IPS-15b (cell line): Measurements from ENCODE around the gene IBA57.

Experiments used
- H3K27me3 ChIP-seq: one replicate; pipeline ENCODE4 v1.6.1; 2013; ENCODE audit warnings: low read length; ENCODE audit not compliant: control insufficient read depth, insufficient read depth
- H3K36me3 ChIP-seq: one replicate; pipeline ENCODE4 v1.6.1; 2013; ENCODE audit warnings: low read length; ENCODE audit not compliant: control insufficient read depth, insufficient read depth
- H3K4me1 ChIP-seq: one replicate; pipeline ENCODE4 v1.6.1; 2013; ENCODE audit warnings: mild to moderate bottlenecking, low read length; ENCODE audit not compliant: control insufficient read depth, insufficient read depth
- H3K4me3 ChIP-seq: one replicate; pipeline ENCODE4 v1.5.1; 2013; ENCODE audit warnings: low read depth, low read length
- H3K9ac ChIP-seq: one replicate; pipeline ENCODE4 v1.6.1; 2013; ENCODE audit warnings: low read depth, mild to moderate bottlenecking, low read length
- H3K9me3 ChIP-seq: one replicate; pipeline ENCODE4 v1.6.1; 2013; ENCODE audit warnings: mild to moderate bottlenecking, low read length; ENCODE audit not compliant: control insufficient read depth, insufficient read depth

The IBA57 gene

GRCh38 chr1:228161362-228161761 lies 4.2 kb upstream of the IBA57 start:
- Histone ChIP-seq H3K9ac (no peak overlapping the region), H3K27me3 (no peaks in the 10 kb centered on the region), H3K36me3 (no peaks in the 10 kb centered on the region), H3K4me1 (no peaks in the 10 kb centered on the region), H3K4me3 (no peak overlapping the region), H3K9me3 (no peaks in the 10 kb centered on the region)

GRCh38 chr1:228161866-228162265 lies 3.7 kb upstream of the IBA57 start:
- Histone ChIP-seq H3K4me3 (no peak overlapping the region), H3K27me3 (no peaks in the 10 kb centered on the region), H3K4me1 (no peaks in the 10 kb centered on the region), H3K9ac (no peak overlapping the region), H3K9me3 (no peaks in the 10 kb centered on the region), H3K36me3 (no peaks in the 10 kb centered on the region)

- Histone ChIP-seq H3K9ac (no peak overlapping the region), H3K4me3 (no peak overlapping the region), H3K27me3 (no peaks in the 10 kb centered on the region), H3K9me3 (no peaks in the 10 kb centered on the region), H3K36me3 (no peaks in the 10 kb centered on the region), H3K4me1 (no peaks in the 10 kb centered on the region)
Observed at GRCh38 chr1:228162286-228163006, 3.2 kb upstream of the IBA57 start.

- H3K36me3 ChIP-seq = no peaks in the 10 kb centered on the region
- no peaks in the 10 kb centered on the region for H3K4me1 ChIP-seq
- H3K27me3 ChIP-seq = no peaks in the 10 kb centered on the region
- H3K4me3 ChIP-seq = no peak overlapping the region
- no peak overlapping the region for H3K9ac ChIP-seq
- H3K9me3 ChIP-seq = no peaks in the 10 kb centered on the region
Observed at GRCh38 chr1:228163007-228163753, 2.4 kb upstream of the IBA57 start.

GRCh38 chr1:228163776-228164519 lies 1.7 kb upstream of the IBA57 start:
- no peaks in the 10 kb centered on the region for H3K27me3 ChIP-seq
- H3K4me3 ChIP-seq = no peak overlapping the region
- no peaks in the 10 kb centered on the region for H3K4me1 ChIP-seq
- H3K36me3 ChIP-seq = no peaks in the 10 kb centered on the region
- no peaks in the 10 kb centered on the region for H3K9me3 ChIP-seq
- no peak overlapping the region for H3K9ac ChIP-seq

GRCh38 chr1:228164561-228165371 lies 838 bp upstream of the IBA57 start:
- no peaks in the 10 kb centered on the region for H3K4me1 ChIP-seq
- no peaks in the 10 kb centered on the region for H3K9me3 ChIP-seq
- no peak overlapping the region for H3K9ac ChIP-seq
- H3K4me3 ChIP-seq = peak overlapping the region; percentile 65
- no peaks in the 10 kb centered on the region for H3K27me3 ChIP-seq
- no peaks in the 10 kb centered on the region for H3K36me3 ChIP-seq

- no peaks in the 10 kb centered on the region for H3K4me1 ChIP-seq
- no peak overlapping the region for H3K9ac ChIP-seq
Observed at GRCh38 chr1:228166170-228166936, 749 bp downstream of the IBA57 start.

GRCh38 chr1:228168563-228169270 lies 3.1 kb downstream of the IBA57 start:
- Histone ChIP-seq H3K9me3 (no peaks in the 10 kb centered on the region), H3K27me3 (no peaks in the 10 kb centered on the region), H3K4me1 (no peaks in the 10 kb centered on the region), H3K4me3 (no peak overlapping the region), H3K36me3 (no peaks in the 10 kb centered on the region), H3K9ac (no peak overlapping the region)

More at GRCh38 chr1:228166170-228166936, 749 bp downstream of the IBA57 start:
- Histone ChIP-seq H3K27me3 (no peaks in the 10 kb centered on the region), H3K9me3 (no peaks in the 10 kb centered on the region), H3K36me3 (no peaks in the 10 kb centered on the region), H3K4me3 (peak overlapping the region; percentile 46)

GRCh38 chr1:228169345-228169744 lies 3.7 kb downstream of the IBA57 start:
- H3K9ac ChIP-seq = no peak overlapping the region
- no peaks in the 10 kb centered on the region for H3K27me3 ChIP-seq
- no peaks in the 10 kb centered on the region for H3K9me3 ChIP-seq
- no peaks in the 10 kb centered on the region for H3K4me1 ChIP-seq
- no peak overlapping the region for H3K4me3 ChIP-seq
- no peaks in the 10 kb centered on the region for H3K36me3 ChIP-seq

- Histone ChIP-seq H3K9ac (no peak overlapping the region), H3K4me1 (no peaks in the 10 kb centered on the region), H3K4me3 (no peak overlapping the region), H3K36me3 (no peaks in the 10 kb centered on the region), H3K27me3 (no peaks in the 10 kb centered on the region), H3K9me3 (no peaks in the 10 kb centered on the region)
Observed at GRCh38 chr1:228170666-228171065, 5.1 kb downstream of the IBA57 start.
